ENCODE data around the gene NOX5. TPM values are rescaled to one million over a fixed set of nuclear protein-coding genes. Genes with fewer than 3 reads are reported as not detected.

NOX5 gene
- polyA plus RNA-seq, 1 donor from 2014 or later: not detected

- no peaks in the 10 kb centered on the region for H3K9me3 ChIP-seq (ENCODE audit: low read length)
- no peaks in the 10 kb centered on the region for H3F3A ChIP-seq (ENCODE audit: insufficient read depth, low read length, poor library complexity, severe bottlenecking)
- H2AFZ ChIP-seq (ENCODE audit: low read depth, low read length): no peak overlapping the region
- no peak for TF ChIP-seq MXI1 (conservative IDR thresholded peaks at IDR 0.05; ENCODE audit: poor library complexity, severe bottlenecking)
- TF ChIP-seq RAD21 (conservative IDR thresholded peaks at IDR 0.05): no peak
- no peak for TF ChIP-seq POLR2AphosphoS5 (IDR thresholded peaks at IDR 0.05)
- no peak for TF ChIP-seq SMC3 (conservative IDR thresholded peaks at IDR 0.05; ENCODE audit: poor library complexity)
- no peak for TF ChIP-seq EP300 (conservative IDR thresholded peaks at IDR 0.05; ENCODE audit: poor library complexity, severe bottlenecking)
- no peak for TF ChIP-seq TAF1 (IDR thresholded peaks at IDR 0.05; ENCODE audit: low read depth)
- TF ChIP-seq REST (IDR thresholded peaks at IDR 0.05; ENCODE audit: borderline replicate concordance): no peak
- TF ChIP-seq, protein P1, sequence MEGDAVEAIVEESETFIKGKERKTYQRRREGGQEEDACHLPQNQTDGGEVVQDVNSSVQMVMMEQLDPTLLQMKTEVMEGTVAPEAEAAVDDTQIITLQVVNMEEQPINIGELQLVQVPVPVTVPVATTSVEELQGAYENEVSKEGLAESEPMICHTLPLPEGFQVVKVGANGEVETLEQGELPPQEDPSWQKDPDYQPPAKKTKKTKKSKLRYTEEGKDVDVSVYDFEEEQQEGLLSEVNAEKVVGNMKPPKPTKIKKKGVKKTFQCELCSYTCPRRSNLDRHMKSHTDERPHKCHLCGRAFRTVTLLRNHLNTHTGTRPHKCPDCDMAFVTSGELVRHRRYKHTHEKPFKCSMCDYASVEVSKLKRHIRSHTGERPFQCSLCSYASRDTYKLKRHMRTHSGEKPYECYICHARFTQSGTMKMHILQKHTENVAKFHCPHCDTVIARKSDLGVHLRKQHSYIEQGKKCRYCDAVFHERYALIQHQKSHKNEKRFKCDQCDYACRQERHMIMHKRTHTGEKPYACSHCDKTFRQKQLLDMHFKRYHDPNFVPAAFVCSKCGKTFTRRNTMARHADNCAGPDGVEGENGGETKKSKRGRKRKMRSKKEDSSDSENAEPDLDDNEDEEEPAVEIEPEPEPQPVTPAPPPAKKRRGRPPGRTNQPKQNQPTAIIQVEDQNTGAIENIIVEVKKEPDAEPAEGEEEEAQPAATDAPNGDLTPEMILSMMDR (IDR thresholded peaks at IDR 0.05; ENCODE audit: poor library complexity, severe bottlenecking): no peak
- no peak for TF ChIP-seq EZH2 (IDR thresholded peaks at IDR 0.05; ENCODE audit: borderline replicate concordance, insufficient read depth, low read length, poor library complexity, severe bottlenecking)
- peaks cover 8% of the 10 kb centered on the region for H3K27me3 ChIP-seq (ENCODE audit: insufficient read depth, low read depth, low read length)
- H3K9me2 ChIP-seq (ENCODE audit: insufficient read depth, low read length): no peaks in the 10 kb centered on the region
- H3K9ac ChIP-seq (ENCODE audit: low read length): no peak overlapping the region
- H3K4me3 ChIP-seq (ENCODE audit: low read length): no peak overlapping the region
- H3K4me2 ChIP-seq (ENCODE audit: low read length): no peak overlapping the region
- H3K36me3 ChIP-seq (ENCODE audit: insufficient read depth, low read length): no peaks in the 10 kb centered on the region
- no peaks in the 10 kb centered on the region for H3K79me2 ChIP-seq (replicated peaks; ENCODE audit: insufficient read depth, low read length)
- no peak overlapping the region for H3K27ac ChIP-seq (ENCODE audit: low read length)
- no peaks in the 10 kb centered on the region for H4K20me1 ChIP-seq (ENCODE audit: insufficient read depth)
Observed at GRCh38 chr15:69072906-69073305, 58.4 kb downstream of the NOX5 start.

GRCh38 chr15:69074001-69074842 is 59.7 kb downstream of the NOX5 start:
- TF ChIP-seq POLR2AphosphoS5 (IDR thresholded peaks at IDR 0.05): peak; percentile 31
- no peak for TF ChIP-seq EZH2 (IDR thresholded peaks at IDR 0.05; ENCODE audit: borderline replicate concordance, insufficient read depth, low read length, poor library complexity, severe bottlenecking)
- peak; percentile 24 for TF ChIP-seq MXI1 (conservative IDR thresholded peaks at IDR 0.05; ENCODE audit: poor library complexity, severe bottlenecking)
- peak; percentile 12 for TF ChIP-seq RAD21 (conservative IDR thresholded peaks at IDR 0.05)
- TF ChIP-seq EP300 (conservative IDR thresholded peaks at IDR 0.05; ENCODE audit: poor library complexity, severe bottlenecking): no peak
- TF ChIP-seq, protein P1 (IDR thresholded peaks at IDR 0.05; ENCODE audit: poor library complexity, severe bottlenecking): peak; percentile 42
- no peak for TF ChIP-seq SMC3 (conservative IDR thresholded peaks at IDR 0.05; ENCODE audit: poor library complexity)
- no peak for TF ChIP-seq TAF1 (IDR thresholded peaks at IDR 0.05; ENCODE audit: low read depth)
- TF ChIP-seq REST (IDR thresholded peaks at IDR 0.05; ENCODE audit: borderline replicate concordance): no peak
- Histone ChIP-seq H3K27me3 (ENCODE audit: insufficient read depth, low read depth, low read length) (peaks cover 8% of the 10 kb centered on the region), H3K9me2 (ENCODE audit: insufficient read depth, low read length) (no peaks in the 10 kb centered on the region), H3K79me2 (replicated peaks; ENCODE audit: insufficient read depth, low read length) (no peaks in the 10 kb centered on the region), H3K36me3 (ENCODE audit: insufficient read depth, low read length) (no peaks in the 10 kb centered on the region), H3K4me3 (ENCODE audit: low read length) (peak overlapping the region; percentile 73), H3K4me2 (ENCODE audit: low read length) (peak overlapping the region; percentile 88), H4K20me1 (ENCODE audit: insufficient read depth) (no peaks in the 10 kb centered on the region), H3K9me3 (ENCODE audit: low read length) (no peaks in the 10 kb centered on the region), H3F3A (ENCODE audit: insufficient read depth, low read length, poor library complexity, severe bottlenecking) (no peaks in the 10 kb centered on the region), H3K9ac (ENCODE audit: low read length) (peak overlapping the region; percentile 59), H2AFZ (ENCODE audit: low read depth, low read length) (peak overlapping the region; percentile 29), H3K27ac (ENCODE audit: low read length) (peak overlapping the region; percentile 17)
